LHCN-M2 (cell line): ENCODE results near the gene UBAP2. TPM values are rescaled to one million over a fixed set of nuclear protein-coding genes. Genes with fewer than 3 reads are reported as not detected.
"Not testable (repeated sequence)": the region's sequence is repeated elsewhere in the genome, so short reads cannot be mapped to it uniquely, and the experiment has no call there.

Source experiments
- DNase-seq: peaks from one replicate; pipeline ENCODE4 v3.0.0-alpha.2; 2012; ENCODE audit warnings: low read depth
- total RNA-seq: library from RNA; depleted of rRNA; stranded (reverse); fragments of >200 nt; gene quantifications from 2 replicates; pipeline ENCODE4 v1.2.3, GENCODE V29; 2014

UBAP2 gene
- total RNA-seq, 1 experiment from 2014 or later = 18.5 TPM

DNA sequence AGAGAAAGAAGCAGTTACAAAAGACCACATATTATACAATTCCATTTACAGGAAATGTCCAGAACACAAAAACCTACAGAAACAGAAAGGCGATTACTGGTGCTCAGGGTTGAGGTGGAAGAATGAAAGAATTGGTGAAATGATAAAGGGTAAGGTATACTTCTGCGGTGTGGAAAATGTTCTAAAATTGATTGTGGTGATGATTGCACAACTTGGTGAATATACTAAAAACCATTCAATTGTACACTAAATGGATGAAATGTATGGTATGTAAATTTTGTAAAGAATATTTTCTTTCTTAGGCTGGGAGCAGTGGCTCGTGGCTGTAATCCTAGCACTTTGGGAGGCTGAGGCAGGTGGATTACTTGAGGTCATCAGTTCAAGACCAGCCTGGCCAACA lies 72.3 kb downstream of the UBAP2 start:
- DNase-seq = no peak

DNA sequence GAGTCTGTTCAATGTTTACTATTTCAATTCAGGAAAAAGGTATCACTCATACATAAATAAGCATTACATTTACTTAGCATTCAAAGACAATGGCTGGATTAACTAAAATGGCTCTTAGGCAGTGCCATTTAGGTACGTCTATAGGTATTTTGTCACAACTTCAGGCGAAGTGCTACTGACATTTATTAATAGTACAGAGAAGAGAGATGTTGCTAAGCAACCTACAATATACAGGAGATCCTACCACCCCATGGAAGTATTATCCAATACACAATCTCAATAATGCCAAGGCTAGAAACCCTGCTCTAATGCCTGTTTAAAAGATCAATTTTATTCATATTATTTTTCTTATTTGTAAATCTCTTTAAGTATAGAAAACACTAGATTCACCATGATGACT lies 76.0 kb downstream of the UBAP2 start:
- DNase-seq = no peak

DNA sequence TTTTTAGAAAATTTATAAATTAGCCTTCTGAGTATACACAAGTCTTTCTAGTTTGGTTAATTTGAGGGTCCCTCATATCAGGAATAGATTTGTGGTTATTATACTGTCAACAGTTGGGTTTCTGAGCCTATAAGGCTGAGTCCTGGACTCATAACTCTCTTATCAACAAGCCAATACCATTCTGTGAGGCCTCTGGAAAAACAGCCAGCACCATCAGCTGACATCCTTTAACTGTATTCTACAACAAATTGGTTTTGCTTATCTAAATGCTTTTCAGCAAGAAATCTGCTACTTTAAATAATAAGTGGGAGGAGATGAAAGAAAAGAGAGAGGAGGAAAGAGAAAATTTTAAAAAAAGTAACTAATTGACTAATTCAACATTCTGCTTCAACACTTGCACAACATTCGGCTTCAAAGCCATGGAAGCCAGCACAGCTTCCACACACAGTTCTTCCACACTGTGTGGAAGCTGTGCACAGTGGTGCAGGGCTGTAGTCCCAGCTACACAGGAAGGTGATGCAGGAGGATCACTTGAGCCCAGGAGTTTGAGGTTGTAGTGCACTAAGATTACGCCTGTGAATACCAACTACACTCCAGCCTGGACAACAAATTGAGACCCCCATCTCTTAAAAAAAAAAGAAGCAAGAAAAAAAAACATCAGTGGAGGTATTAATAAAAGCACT lies 84.5 kb downstream of the UBAP2 start:
- no peak for DNase-seq

DNA sequence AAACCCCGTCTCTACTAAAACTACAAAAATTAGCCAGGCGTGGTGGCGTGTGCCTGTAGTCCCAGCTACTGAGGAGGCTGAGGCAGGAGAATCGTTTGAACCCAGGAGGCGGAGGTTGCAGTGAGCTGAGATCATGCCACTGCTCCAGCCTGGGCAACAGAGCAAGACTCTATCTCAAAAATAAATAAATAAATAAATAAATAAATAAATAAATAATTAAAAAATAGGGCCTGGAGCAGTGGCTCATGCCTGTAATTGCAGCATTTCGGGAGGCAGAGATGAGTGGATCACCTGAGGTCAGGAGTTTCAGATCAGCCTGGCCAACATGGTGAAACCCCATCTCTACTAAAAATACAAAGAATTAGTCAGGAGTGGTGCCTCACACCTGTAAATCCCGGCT lies 86.2 kb downstream of the UBAP2 start:
- not testable (repeated sequence) for DNase-seq

DNA sequence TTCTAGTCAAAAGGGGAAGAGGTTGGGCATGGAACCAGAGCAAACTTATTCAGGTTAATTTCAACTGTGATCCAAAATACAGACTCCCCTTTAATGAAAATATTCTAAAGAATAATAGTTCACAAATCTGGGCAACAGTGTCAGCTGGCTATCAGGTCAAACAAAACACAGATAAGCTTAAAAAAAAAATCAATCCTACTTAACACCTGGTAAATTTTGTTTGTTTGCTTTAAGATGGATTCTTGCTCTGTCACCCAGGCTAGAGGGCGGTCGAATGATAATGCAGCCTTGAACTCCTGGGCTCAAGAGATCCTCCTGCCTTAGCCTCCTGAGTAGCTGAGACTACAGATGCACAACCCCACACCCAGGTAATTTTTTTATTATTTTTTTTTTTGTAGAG lies 89.0 kb downstream of the UBAP2 start:
- DNase-seq = no peak

DNA sequence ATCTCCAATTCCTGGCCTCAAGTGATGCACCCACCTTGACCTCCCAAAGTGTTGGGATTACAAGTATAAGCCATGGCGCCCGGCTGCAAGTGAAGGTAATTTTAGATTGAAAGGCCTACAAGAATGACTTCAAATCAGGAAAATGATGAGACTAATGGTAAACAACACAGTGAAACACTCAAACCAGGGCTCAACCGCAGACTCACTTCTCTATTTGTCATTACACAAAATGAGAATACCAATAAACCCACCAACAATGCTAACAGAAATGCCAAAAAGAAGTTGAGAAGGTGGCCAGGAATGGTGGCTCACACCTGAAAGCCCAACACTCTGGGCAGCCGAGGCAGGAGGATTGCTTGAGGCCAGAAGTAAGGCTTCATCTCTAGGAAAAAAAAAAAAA lies 92.1 kb downstream of the UBAP2 start:
- DNase-seq = no peak

DNA sequence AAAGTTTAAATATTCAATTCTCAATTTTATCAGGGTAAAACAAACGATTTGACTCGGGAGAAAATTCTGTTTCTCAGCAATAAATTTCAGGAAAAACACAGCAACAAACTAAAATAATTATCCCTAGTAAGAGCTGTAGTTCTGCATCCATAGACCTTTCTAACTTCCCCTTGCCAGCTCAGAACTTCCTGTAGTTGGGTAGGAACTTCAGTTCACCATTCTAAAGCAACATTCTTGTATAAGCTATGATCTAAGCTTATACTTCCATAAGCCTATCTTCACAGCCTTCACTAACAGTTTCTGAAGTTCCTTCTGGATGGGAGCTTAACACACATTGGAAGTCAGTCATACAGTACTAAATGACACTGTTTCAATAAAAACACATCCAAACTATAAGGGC lies 96.6 kb downstream of the UBAP2 start:
- DNase-seq = no peak

DNA sequence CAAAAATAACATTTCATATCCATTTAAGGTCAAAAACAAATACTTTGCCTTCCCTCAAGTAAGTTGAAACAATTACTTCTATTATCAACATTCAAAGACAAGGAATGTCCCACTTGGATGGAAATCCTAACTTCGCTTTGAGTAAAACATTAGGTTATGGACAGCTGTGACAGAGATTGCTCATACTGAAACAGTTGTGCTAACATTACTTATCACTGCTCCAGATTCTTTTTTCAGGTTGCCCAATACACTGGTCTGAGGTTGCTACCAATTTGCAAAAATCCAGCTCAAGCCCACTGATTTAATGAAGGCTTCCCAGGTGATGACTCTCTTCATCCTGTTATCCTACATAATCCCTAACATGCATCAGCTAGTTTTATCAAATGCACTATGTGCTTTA lies 98.3 kb downstream of the UBAP2 start:
- DNase-seq = peak; percentile 85

DNA sequence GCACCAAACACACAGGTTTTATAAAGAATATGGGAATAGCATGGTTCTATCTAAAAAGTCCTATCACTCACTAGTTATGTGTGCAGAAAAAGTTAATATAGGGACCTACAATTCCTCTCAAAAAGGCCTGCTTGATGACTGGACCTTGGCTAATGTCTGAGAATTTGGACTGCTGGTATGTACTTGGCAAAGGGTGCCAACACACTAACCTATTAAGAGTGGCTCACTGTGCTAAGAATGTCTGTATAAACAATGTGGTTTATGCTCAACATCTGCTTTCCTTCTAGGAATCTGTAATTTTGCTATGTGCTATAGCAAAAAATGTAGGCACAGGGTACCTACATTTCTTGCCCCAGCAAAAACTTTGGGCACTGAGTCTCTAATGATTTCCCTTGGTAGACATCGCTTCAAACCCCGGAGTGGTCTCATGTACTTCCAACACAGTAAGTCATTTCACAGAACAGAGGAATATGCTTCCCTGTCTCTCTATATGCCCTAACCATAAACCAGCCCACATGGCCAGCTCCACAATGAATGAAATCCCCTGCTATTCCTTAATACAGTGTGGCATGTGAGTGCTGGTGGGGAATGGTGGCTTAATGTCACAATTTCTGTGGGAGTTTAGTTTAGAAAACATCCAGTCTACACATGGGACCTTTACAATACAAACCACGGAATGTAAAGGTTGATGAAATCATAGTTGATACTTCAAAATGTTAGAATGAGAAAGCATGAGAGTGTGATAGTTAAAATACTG lies 101.7 kb downstream of the UBAP2 start:
- peak; percentile 95 for DNase-seq

DNA sequence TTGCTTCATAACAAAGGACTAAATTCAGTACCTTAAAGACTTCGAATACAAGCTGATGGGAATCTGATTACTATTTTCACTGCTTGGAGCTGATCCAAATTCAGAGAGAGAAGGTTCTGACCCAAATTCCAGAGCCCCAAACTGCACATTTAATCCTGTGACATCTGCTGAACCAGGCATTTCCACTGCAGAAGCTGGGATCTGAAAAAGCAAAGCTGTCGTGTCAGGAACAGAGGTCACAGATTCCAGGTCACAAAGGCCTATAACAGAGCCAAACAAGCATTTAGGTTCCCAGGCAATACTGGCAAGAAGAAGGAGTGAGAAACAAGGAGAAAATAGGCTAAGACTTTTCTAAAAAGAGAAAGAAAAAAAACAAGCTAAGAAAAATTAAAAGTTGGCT lies 105.3 kb downstream of the UBAP2 start:
- DNase-seq = no peak

DNA sequence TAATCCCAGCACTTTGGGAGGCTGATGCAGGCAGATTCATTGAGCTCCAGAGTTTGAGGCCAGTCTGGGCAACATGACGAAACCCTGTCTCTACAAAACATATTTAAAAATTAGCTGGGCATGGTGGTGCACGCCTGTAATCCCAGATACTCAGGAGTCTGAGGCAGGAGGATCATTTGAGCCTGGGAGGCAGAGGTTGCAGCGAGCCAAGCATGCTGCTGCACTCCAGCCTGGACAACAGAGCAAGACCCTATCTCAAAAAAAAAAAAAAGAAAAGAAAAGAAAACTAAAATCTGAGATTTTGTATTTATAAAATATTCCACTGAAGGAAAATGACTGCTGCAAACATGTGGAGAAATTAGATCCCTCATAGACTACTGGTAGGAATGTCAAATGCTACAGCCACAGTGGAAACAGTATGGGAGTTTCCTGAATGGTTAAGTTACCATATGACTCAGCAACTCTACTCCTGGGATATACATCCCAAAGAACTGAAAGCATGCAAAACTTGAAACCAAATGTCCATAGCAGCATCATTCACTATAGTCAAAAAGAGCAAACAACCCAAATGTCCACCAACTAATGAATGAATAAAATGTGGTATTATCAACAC lies 106.1 kb downstream of the UBAP2 start:
- DNase-seq = peak; percentile 75

DNA sequence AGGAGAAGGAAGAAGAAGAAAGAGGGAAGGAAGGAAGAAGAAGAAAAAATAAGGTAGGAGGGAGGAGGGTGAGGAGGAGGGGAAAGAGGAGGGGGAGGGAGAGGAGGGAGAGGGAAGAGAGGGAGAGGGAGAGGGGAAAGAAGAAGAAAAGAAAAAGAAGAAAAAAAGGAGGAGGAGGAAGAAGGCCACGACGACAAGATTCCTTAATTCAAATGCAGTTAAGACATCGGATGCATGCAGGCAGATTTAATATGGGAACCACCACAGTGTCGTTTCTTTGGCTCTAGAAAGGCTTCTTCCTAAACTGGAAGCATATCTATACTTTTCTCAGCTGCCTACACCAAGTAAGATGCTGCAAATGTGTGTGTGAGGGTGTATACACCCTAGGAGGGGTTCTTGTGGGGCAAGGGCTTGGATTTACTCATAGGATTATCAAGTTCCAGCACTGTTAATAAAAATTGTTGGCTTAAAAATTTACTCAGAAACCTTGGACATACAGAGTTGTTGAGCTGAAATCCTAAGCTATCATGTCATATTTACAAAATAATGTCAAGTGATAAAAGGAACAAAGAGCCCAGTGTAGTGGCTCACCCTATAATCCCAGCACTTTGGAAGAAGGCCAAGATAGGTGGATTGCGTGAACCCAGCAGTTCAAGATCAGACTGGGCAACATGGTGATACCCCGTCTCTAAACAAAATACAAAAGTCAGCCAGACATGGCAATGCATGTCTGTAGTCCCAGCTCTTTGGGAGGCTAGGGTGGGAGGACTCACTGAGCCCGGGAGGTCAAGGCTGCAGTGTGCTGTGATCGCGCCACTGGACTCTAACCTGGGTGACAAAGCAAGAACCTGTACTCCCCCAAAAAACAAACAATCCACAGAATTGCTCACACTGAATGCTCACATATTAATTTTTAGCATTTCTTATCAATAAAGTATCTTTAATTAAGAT lies 108.5 kb downstream of the UBAP2 start:
- no peak for DNase-seq

DNA sequence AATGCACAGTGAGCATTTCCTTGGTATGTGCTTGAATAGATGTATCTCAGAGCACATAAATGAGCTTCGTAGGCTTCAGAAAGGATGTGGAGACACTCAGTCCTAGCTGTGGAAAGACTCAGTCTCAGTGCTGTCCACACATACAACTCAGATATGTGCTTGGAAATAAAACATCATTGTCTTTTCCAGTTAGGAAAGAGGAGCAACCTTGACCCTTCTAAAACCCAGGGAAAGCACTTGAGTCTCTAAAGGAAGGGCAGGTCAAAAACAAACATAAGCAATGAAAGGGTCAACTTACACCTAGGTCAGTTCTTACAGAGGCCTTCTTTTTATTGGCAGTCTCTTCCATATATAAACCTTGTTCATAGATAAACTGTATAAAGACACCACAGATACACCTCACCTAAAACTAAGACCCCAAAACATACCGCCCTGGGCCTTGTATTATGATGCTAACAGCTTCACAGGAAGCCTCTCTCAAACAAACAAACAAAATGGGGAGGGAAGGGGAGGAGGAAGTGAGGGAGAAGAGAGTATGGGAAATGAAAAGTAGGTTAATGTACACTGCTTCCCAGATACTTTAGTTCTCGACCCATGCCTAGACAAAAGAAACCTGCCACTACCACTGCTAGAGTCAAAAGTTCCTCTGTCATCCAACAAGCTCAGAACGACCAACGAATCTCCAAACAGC lies 114.4 kb downstream of the UBAP2 start:
- DNase-seq = no peak

DNA sequence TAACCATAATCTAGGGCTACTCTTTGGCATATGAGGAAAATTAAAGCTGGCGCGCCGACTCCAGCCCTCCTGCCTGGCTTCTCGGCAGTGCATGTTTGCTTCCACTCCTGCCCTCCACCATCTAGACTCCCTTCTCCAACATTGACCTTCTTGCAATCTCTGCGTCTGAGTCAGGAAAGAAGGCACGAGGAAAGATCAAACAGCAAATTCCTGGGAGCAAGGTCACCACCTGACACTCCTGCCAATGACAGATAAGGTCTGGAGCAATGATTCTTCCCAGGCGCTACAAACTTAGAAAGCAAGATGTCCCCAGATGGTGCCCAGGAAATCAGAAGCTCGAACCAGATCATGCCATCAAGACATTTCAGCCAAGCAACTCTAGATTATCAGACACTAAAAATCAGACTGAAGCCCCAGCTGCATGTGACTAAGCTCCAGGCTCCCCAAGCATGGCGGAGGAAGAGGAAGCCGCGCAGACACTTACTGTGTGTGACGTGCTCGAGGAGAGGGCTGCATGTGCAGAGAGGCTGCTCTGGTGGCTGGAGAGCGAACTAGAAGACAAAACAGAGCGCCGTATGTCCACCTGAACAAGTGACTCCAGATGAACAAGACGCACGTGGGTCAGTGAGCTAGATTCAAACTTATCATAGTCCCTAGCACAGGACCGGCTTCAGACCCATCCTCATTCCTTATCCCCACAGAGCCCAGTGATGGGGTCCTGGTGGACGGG lies 116.4 kb downstream of the UBAP2 start:
- DNase-seq = no peak

DNA sequence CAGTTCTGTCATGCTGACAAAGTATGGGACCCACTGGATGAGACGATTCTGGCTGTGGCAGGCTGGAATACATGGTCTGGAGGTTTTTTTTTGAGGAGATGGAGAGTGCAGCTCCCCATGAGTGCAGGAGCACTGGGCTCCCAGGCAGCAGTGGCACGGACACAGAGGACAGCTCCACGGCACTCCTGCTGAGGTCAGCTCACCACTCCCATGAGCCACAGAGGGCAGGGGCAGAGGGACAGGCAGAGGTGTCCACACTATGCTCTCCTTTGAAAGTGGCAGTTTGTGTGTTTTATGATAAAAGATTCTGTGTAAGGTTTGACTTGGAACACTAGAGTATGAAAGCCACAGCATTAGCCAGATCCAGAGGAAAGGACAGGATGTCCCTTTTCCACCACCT lies 117.4 kb downstream of the UBAP2 start:
- no peak for DNase-seq

DNA sequence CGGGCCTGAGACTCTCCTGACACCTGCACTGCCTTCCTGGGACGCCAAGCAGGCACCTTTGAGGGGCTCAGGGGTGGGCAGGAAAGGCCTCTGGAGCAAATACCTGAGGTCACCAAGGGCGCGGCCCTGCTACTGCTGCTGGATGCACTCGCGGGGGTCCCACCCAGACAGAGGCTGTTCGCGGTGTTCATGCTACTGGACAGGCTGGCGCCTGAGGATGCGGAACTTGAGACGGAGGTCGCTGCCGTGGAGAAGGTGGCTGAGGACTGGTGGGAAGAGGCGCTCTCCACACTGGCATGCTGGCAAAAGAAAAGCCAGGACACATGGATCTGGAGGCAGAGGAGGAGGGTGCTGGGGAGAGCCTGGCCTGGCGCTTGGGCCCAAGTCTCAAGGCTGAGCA lies 121.0 kb downstream of the UBAP2 start:
- DNase-seq = no peak

DNA sequence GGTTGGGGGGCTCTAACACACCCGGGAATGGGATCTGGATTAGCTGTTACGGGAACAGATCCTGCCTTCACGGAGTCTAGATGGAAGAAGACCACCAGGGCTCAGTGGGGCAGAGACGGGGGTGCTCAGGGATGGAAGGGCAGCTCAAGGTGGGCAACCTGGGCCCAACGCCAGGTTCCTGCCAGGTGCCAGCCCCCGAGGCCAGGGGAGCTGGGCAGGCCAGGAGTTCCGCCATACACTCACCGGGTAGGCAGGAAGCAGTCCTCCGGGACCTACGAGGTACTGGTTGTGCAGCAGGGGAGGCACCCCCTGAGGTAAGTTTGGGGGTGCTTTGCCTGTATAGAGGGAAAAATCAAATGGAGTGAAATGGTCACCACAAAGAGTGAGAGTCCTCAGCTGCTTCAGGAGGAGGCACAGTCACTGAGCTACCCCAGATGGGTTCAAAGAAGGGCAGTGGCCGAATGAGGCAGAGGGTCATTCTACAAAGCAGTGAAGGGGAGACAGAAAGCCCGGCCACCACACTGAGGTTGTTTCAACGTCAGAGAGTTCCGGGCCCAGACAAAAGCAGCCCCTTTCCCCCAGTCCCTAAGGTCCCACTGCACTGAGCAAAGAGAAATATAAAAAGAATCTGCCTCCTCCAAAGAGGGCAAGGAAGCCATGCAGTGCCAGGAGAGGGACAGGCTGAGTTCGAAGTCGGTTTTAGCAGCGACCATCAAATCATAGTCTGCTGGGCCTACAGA lies 121.8 kb downstream of the UBAP2 start:
- DNase-seq = no peak

DNA sequence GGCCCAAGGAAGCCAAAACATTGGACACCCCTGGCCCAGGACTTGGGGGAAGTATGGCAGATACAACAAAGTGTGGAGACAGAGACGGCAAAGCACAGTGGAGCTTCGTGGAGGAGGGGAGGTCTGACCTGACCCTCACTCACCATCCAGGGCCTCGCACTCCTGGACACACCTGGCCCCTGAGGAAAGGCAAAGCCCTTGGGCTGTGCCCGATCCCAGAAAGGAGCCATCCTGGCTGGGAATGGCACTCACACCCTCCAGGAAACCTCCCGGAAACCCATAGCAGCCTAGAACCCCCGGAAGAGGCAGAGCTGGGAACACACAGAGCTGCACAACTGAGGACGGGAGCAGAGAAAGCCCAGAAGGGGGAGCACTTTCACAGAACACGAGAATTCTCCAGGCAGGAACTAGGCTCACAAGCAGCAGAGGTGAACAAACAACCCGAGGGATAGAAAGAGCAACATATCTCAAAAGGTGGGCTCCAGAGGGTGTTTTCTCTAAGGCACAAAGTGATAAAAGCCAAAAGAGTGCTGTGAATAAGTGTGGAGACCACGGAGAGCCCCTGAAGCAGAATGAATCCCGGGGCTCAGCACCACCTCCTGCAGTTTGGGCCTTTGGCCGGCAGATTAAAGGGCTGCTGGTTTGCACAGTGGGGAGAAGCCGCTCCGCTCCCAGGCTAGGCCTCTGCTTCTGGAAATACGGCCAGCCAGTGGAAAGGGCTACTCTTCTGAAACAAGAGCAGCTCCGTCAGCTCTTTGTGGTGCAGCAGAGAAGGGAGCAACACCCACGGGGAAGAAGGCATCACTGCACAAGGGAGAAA lies 123.5 kb downstream of the UBAP2 start:
- DNase-seq = peak; percentile 53
